Sigmoid colon (tissue), 4 donors: ENCODE results near the gene DCK.

Source experiments
- CTCF ChIP-seq, 4 experiments: fragments of 450-650 bp in 3 of 4; fragments of 200-600 bp in 1 of 4; IDR thresholded peaks; one replicate each; pipeline ENCODE4 v1.5.1; 2016 to 2019; ENCODE audit warnings: antibody characterized with exemption in 4 of 4, mild to moderate bottlenecking in 3 of 4, moderate library complexity in 2 of 4
- POLR2AphosphoS5 ChIP-seq, 4 donors: sonication (generic); formaldehyde crosslinking; IDR thresholded peaks; one replicate each; pipeline ENCODE4 v1.6.1; 2017; ENCODE audit warnings: antibody characterized with exemption in 4 of 4

DNA sequence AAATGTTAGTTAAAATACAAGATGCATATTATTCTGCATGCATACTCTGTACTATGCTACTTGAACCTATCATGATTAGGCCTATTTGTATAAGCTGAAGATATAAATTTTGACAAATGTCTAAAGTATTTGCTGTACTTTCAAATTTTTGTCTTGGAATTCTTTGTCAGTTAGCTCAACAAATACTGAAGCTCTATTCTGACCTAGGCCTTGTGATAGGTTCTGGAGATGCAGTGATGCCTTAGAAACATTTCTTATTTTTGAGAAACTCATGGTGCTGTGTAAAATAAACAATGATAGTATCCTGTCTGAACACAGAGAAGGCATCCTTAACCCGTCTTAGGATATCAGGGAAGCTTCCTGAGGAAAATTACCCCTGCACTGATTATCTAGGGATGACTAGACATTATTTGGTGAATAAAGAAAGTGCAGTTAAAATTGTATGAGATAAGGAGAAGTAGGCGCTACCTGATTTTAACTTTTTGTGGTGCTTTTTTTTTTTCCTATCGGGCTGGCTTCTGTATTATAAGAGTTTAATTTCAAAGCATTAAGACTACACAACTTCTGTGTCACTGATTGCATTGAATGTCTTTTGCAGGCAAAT, 47.9 kb upstream of the DCK start:
- no peak for TF ChIP-seq CTCF (IDR thresholded peaks at IDR 0.05)
- no peak for TF ChIP-seq POLR2AphosphoS5 (IDR thresholded peaks at IDR 0.05)
